HK-2 (cell line): ENCODE measurements around the gene SNRNP27.
"Not testable (repeated sequence)": the region's sequence is repeated elsewhere in the genome, so short reads cannot be mapped to it uniquely, and the experiment has no call there.

ENCODE experiments used
- DNase-seq: peaks from one replicate; pipeline ENCODE4 v3.0.0-alpha.2; 2018; ENCODE audit not compliant: unreplicated experiment

Gene SNRNP27

DNA sequence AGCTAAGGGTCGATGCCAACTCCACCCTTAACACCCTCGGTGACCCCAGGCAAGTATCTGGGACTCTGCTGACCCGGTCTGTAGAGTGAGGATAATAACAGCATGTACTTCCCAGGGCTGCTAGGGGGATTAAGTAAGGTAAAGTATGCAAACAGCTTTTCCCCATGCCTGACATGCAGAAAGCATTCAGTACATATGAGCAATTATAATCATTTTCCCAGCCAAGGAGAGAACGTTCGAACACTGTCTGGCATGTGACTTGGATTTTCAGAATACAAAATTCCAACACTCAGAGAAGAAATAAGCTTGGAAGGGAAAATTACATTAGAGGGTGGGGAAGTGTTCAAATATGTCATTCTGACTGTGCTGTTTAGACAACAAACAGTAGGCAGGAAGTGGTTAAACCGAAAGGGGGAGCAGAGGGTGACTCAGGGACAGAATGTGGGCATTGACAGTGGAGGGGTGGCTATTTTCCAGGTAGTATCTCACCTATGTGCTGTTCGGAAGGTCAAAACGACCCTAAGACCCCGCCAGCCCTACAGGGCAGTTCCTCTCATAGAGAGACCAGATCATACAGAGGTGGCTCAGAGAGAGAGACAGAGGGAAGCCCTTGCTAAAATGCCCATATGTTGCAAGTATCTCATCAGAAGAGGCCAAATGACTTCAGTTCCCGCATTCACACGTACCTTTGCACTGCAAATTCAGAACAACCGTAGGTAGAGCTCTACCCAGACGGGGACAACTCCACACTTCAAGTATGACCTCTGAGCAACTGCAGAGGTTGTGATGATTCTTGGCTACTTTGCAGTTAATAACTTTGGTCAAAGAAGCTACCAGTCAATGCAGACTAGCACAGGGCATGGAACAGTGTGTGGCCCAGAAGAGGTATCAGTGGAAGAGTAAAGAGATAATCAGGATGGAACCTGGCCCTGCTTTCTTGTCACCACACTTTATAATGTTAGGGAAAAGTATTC, 52.9 kb downstream of the SNRNP27 start:
- DNase-seq = peak; percentile 27

GRCh38 chr2:69947325-69947931, 53.7 kb downstream of the SNRNP27 start:
- no peak for DNase-seq

DNA sequence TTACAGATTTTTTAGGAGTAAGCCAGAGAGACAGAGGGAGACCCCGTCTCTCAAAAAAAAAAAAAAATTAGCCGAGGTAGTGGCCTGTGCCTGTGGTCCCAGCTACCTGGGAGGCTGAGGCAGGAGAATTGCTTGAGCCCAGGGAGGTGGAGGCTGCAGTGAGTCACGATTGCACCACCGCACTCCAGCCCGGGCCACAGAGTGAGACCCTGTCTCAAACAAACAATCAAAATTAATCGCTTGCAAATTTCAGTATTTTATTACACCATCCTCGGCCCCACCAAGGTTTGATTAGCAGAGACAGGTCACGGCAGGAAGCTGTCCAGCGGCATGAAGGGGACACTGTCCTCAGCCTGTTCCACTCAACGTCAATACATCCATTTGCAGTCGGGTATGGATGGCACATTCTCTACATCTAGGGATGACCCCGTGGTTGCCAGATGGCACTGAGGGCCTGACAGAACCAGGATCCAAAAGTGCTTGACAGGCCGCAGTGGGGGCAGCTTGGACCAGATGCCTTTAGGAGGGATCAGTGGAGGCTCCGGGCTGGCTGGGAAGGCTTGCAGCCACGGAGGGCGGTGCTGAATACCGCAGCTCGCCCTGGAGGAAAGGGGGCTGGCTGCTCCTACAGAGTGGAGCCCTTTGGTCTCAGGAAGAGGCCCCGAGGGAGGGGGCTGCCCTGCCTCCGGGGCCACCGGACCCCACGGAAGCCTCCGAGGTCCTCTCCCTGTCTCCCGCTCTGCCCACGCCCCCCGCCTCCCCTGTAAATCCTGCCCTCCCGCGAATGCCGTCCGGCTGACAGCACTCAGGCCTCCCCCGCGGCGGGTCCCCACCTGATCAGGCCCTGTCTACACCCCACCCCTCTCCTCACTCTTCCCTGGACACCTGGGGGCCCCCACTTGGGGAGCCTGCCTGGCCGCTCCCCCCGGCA, 54.5 kb downstream of the SNRNP27 start:
- DNase-seq = no peak

DNA sequence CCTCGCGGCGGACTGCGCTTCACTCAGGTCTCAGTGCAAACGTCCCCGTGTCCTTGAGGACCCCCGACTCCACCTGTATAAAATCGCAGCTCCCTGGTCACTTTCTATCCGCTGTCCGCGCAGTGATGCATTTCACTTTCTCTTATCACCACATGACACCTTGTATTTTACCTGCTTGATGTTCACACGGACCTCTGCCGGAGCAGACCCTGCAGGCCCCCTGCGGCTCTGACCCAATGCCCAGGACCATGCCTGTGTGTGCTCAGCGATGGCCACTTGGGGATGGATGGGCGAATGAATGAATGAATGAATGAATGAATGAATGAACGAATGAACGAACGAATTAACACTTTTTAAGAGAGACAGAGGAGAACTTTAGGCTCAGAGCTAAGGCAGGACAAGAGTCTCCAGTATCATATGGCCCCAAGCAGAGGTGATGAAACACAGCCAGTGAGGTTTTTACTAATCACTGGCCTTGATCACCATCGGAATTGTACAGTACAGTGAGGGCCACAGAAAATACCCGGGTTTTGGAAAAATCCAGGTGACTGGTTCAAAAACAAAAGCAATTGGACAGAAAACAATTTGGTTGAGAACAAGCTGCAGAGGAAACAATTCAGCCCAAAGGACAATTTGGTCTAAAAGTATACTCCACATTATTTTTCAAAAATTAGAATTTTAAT, 55.3 kb downstream of the SNRNP27 start:
- DNase-seq = no peak

DNA sequence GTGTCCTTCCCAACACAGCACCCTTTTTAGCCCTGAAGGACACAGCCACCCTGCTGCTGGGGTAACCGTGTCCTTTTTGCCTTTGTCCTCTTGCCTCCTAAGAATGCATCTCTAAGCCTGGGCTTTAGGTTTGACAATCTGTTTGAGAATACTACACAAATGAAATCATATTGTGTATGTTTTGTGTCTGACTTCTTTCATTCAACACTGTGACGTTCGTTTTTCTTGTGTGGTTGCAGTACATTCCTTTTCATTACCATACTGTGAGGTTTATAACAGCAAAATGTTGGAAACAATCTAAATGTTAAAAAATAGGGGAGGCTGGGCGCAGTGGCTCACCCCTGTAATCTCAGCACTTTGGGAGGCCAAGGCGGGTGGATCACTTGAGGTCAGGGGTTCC, 56.5 kb downstream of the SNRNP27 start:
- DNase-seq = no peak

DNA sequence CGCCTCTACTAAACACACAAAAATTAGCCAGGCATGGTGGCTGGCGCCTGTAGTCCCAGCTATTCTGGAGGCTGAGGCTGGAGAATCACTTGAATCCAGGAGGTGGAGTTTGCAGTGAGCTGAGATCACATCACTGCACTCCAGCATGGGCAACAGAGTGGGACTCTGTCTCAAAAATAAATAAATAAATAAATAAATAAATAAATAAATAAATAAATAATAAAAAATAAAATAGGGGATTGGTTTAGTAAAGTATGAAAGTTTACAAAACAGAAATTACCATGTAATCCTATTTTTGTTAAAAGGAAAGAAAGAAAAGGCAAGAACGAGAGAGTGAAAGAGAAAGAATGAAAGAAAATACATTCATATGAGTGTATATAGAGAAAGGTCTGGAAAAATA, 56.9 kb downstream of the SNRNP27 start:
- DNase-seq = not testable (repeated sequence)

- no peak for DNase-seq
Observed at GRCh38 chr2:69952336-69953115, 58.8 kb downstream of the SNRNP27 start.

DNA sequence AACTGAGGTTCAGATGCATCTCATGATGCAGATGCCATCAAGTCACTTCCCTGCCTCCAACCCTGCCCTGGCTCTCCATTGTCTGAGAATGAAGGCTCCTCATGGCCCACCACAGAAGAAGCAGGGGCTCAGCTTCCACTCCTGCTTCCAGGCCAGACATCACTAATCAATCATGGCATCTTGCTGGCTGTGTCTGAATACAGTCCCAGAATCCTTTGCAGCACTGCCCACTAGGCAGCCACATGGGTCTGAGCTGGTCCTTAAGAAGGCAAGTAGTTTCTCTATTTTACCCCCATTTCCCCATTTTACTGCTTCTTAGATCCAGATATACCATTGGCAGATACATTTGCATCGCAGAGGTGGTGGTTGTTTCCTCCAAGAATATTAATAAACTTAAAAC, 60.3 kb downstream of the SNRNP27 start:
- DNase-seq = no peak
